GM21825 (cell line): Measurements from ENCODE around the gene RSPH6A.

ENCODE experiments used
- ATAC-seq: cut with Tn5 transposase; IDR thresholded peaks from one replicate; pipeline ENCODE4 v1.9.1; 2021; ENCODE audit warnings: mild to moderate bottlenecking, moderate library complexity; ENCODE audit not compliant: unreplicated experiment

Gene RSPH6A

GRCh38 chr19:45825917-45826893, 11.1 kb upstream of the RSPH6A start:
- ATAC-seq: no peak

- ATAC-seq: no peak
Measured at GRCh38 chr19:45825263-45825605, 10.1 kb upstream of the RSPH6A start.

GRCh38 chr19:45824531-45825262, 9.6 kb upstream of the RSPH6A start:
- no peak for ATAC-seq

- ATAC-seq: no peak
Measured at GRCh38 chr19:45824041-45824471, 8.9 kb upstream of the RSPH6A start.

- ATAC-seq: no peak
Measured at GRCh38 chr19:45823182-45823581, 8.1 kb upstream of the RSPH6A start.

- ATAC-seq: no peak
Measured at GRCh38 chr19:45822716-45823115, 7.6 kb upstream of the RSPH6A start.

- no peak for ATAC-seq
Measured at GRCh38 chr19:45821570-45821969, 6.5 kb upstream of the RSPH6A start.

GRCh38 chr19:45821103-45821521, 6.0 kb upstream of the RSPH6A start:
- no peak for ATAC-seq

- no peak for ATAC-seq
Measured at GRCh38 chr19:45820413-45821102, 5.5 kb upstream of the RSPH6A start.

- no peak for ATAC-seq
Measured at GRCh38 chr19:45819769-45820168, 4.7 kb upstream of the RSPH6A start.

GRCh38 chr19:45817725-45818301, 2.7 kb upstream of the RSPH6A start:
- no peak for ATAC-seq

GRCh38 chr19:45817010-45817724, 2.1 kb upstream of the RSPH6A start:
- ATAC-seq: peak; percentile 78

GRCh38 chr19:45816236-45817009, 1.3 kb upstream of the RSPH6A start:
- ATAC-seq: no peak

GRCh38 chr19:45815481-45816216, 541 bp upstream of the RSPH6A start:
- no peak for ATAC-seq

- ATAC-seq: no peak
Measured at GRCh38 chr19:45814166-45814780, 835 bp downstream of the RSPH6A start.

- no peak for ATAC-seq
Measured at GRCh38 chr19:45812297-45812696, 2.8 kb downstream of the RSPH6A start.

GRCh38 chr19:45809643-45810159, 5.4 kb downstream of the RSPH6A start:
- no peak for ATAC-seq

GRCh38 chr19:45805719-45806118, 9.4 kb downstream of the RSPH6A start:
- ATAC-seq: no peak

- no peak for ATAC-seq
Measured at GRCh38 chr19:45804959-45805230, 10.2 kb downstream of the RSPH6A start.
